ENCODE results near the gene PRSS21. TPM values are rescaled to one million over a fixed set of nuclear protein-coding genes. Genes with fewer than 3 reads are reported as not detected.

Gene PRSS21
- total RNA-seq, 1 donor from 2014 or later: 5.7 TPM

- intact Hi-C loops (cut with micrococcal nuclease): no loop called here
Observed at GRCh38 chr16:2803545-2804195, 13.4 kb upstream of the PRSS21 start.

GRCh38 chr16:2804728-2805127 lies 12.3 kb upstream of the PRSS21 start:
- intact Hi-C loops (cut with micrococcal nuclease): no loop called here

GRCh38 chr16:2806286-2806685 lies 10.8 kb upstream of the PRSS21 start:
- intact Hi-C loops (cut with micrococcal nuclease): no loop called here

- intact Hi-C loops (cut with micrococcal nuclease): no loop called here
Observed at GRCh38 chr16:2808181-2808580, 8.9 kb upstream of the PRSS21 start.

GRCh38 chr16:2809149-2809760 lies 7.8 kb upstream of the PRSS21 start:
- intact Hi-C loops (cut with micrococcal nuclease): no loop called here

- intact Hi-C loops (cut with micrococcal nuclease): no loop called here
Observed at GRCh38 chr16:2810651-2811050, 6.4 kb upstream of the PRSS21 start.

- intact Hi-C loops (cut with micrococcal nuclease): no loop called here
Observed at GRCh38 chr16:2811703-2812471, 5.2 kb upstream of the PRSS21 start.

- intact Hi-C loops (cut with micrococcal nuclease): no loop called here
Observed at GRCh38 chr16:2813771-2814221, 3.2 kb upstream of the PRSS21 start.

- intact Hi-C loops (cut with micrococcal nuclease): no loop called here
Observed at GRCh38 chr16:2814551-2815298, 2.3 kb upstream of the PRSS21 start.

GRCh38 chr16:2815299-2815771 lies 1.7 kb upstream of the PRSS21 start:
- intact Hi-C loops (cut with micrococcal nuclease): no loop called here

- intact Hi-C loops (cut with micrococcal nuclease): no loop called here
Observed at GRCh38 chr16:2817340-2818271, 569 bp downstream of the PRSS21 start.

GRCh38 chr16:2818272-2818876 lies 1.3 kb downstream of the PRSS21 start:
- intact Hi-C loops (cut with micrococcal nuclease): no loop called here

GRCh38 chr16:2819179-2819938 lies 2.3 kb downstream of the PRSS21 start:
- intact Hi-C loops (cut with micrococcal nuclease): no loop called here

GRCh38 chr16:2819939-2820835 lies 3.1 kb downstream of the PRSS21 start:
- intact Hi-C loops (cut with micrococcal nuclease): no loop called here

- intact Hi-C loops (cut with micrococcal nuclease): no loop called here
Observed at GRCh38 chr16:2820836-2821486, 3.9 kb downstream of the PRSS21 start.

- intact Hi-C loops (cut with micrococcal nuclease): no loop called here
Observed at GRCh38 chr16:2821487-2822157, 4.6 kb downstream of the PRSS21 start.

GRCh38 chr16:2822158-2822495 lies 5.1 kb downstream of the PRSS21 start:
- intact Hi-C loops (cut with micrococcal nuclease): no loop called here
